ENCODE results near the gene CCDC85B. TPM values are rescaled to one million over a fixed set of nuclear protein-coding genes. Genes with fewer than 3 reads are reported as not detected.
A peak's percentile ranks its signal among the peaks of the same experiment; 100 is the strongest.

CCDC85B gene
- total and polyA plus RNA-seq, 2 of the 8 experiments (the other 6 are each of a cell fraction or from before 2014, with no cell fraction given) = 19.8 to 30.8 TPM

- TF ChIP-seq E2F6 (IDR thresholded peaks at IDR 0.05) (peak; percentile 92), SP1 (IDR thresholded peaks at IDR 0.05; ENCODE audit: low read depth, low read length) (peak; percentile 45; the same call in 1 of the 2 replicates), TAF7 (optimal IDR thresholded peaks at IDR 0.05; ENCODE audit: borderline replicate concordance, low read depth, low read length) (no peak), CHD1 (IDR thresholded peaks at IDR 0.05; ENCODE audit: low read depth, low read length) (peak; percentile 59; the same call in 1 of the 2 replicates), KDM4A (IDR thresholded peaks at IDR 0.05; ENCODE audit: low read depth, low read length, severe bottlenecking) (no peak), FOSL1 (IDR thresholded peaks at IDR 0.05; ENCODE audit: insufficient read depth, low read depth, low read length) (no peak), RNF2 (IDR thresholded peaks at IDR 0.05; ENCODE audit: borderline replicate concordance, low read depth, low read length, missing control alignments, poor library complexity, severe bottlenecking) (no peak), POU5F1 (IDR thresholded peaks at IDR 0.05; ENCODE audit: low read depth, low read length) (no peak), CTBP2 (IDR thresholded peaks at IDR 0.05; ENCODE audit: borderline replicate concordance, insufficient read depth, insufficient read length, low read length) (peak; percentile 50), CREB1 (IDR thresholded peaks at IDR 0.05) (peak; percentile 87), POLR2A (IDR thresholded peaks at IDR 0.05; ENCODE audit: control extremely low read depth in 1 of 2, low read depth in 2 of 2, low read length in 2 of 2) (peak in 1 of 2 experiments; percentile 61; a peak in 2 of 3 replicates), CHD2 (IDR thresholded peaks at IDR 0.05; ENCODE audit: low read length) (0 out of 2 replicates have a peak, but pooled peaks have one; percentile 4), RFX5 (IDR thresholded peaks at IDR 0.05; ENCODE audit: borderline replicate concordance, low read depth, low read length) (no peak), EP300 (IDR thresholded peaks at IDR 0.05; ENCODE audit: borderline replicate concordance in 1 of 2, low read depth in 2 of 2, low read length in 2 of 2) (peak in 1 of 2 experiments; percentile 76; a peak in 1 of 3 replicates), RBBP5 (IDR thresholded peaks at IDR 0.05; ENCODE audit: borderline replicate concordance, low read depth, low read length) (no peak), EGR1 (IDR thresholded peaks at IDR 0.05; ENCODE audit: borderline replicate concordance, low read depth, low read length) (no peak), RAD21 (IDR thresholded peaks at IDR 0.05 in 1 of 2, conservative IDR thresholded peaks at IDR 0.05 in 1 of 2; ENCODE audit: low read depth in 2 of 2, low read length in 2 of 2) (no peak), CEBPB (IDR thresholded peaks at IDR 0.05; ENCODE audit: low read depth, low read length) (no peak), MAFK (IDR thresholded peaks at IDR 0.05; ENCODE audit: low read depth, low read length) (no peak), USF2 (IDR thresholded peaks at IDR 0.05; ENCODE audit: low read length) (no peak), PHF8 (conservative IDR thresholded peaks at IDR 0.05; ENCODE audit: low read depth, low read length) (no peak; the same call in 1 of the 2 replicates), TBP (IDR thresholded peaks at IDR 0.05; ENCODE audit: low read depth, low read length) (peak; percentile 80)
Observed at GRCh38 chr11:65900125-65900898, 9.8 kb downstream of the CCDC85B start, which contains the start of gene FOSL1 (continued).

Data from H1 (cell line).